Stimulated activated CD8-positive, alpha-beta memory T cell treated with anti-CD3 and anti-CD28 coated beads, Interleukin-7, amount 100 ng/mL, for 24 hours (primary cell): ENCODE measurements around the gene CYP4F11.
"Not testable (repeated sequence)": the region's sequence is repeated elsewhere in the genome, so short reads cannot be mapped to it uniquely, and the experiment has no call there.

Experiments used
- DNase-seq: peaks from one replicate; pipeline ENCODE4 v3.0.0-alpha.2; 2020; ENCODE audit warnings: low read depth

CYP4F11 gene

GRCh38 chr19:15874821-15875474 is 59.4 kb downstream of the CYP4F11 start:
- no peak for DNase-seq

GRCh38 chr19:15873771-15874170 is 60.6 kb downstream of the CYP4F11 start:
- not testable (repeated sequence) for DNase-seq

- DNase-seq = no peak
These were observed 62.8 kb downstream of the CYP4F11 start for GRCh38 chr19:15871570-15871969.

- DNase-seq = no peak
These were observed 64.5 kb downstream of the CYP4F11 start for GRCh38 chr19:15869873-15870272.

GRCh38 chr19:15869109-15869555 is 65.2 kb downstream of the CYP4F11 start:
- no peak for DNase-seq

- no peak for DNase-seq
These were observed 67.7 kb downstream of the CYP4F11 start for GRCh38 chr19:15866636-15867035.

GRCh38 chr19:15864824-15865223 is 69.5 kb downstream of the CYP4F11 start:
- DNase-seq = no peak

- DNase-seq = no peak
These were observed 71.1 kb downstream of the CYP4F11 start for GRCh38 chr19:15863272-15863671.

GRCh38 chr19:15862444-15862843 is 71.9 kb downstream of the CYP4F11 start:
- DNase-seq = no peak
